ENCODE measurements around the gene ZNF366. TPM values are rescaled to one million over a fixed set of nuclear protein-coding genes. Genes with fewer than 3 reads are reported as not detected.

Gene ZNF366
- total RNA-seq, 2 experiments from 2014 or later = not detected

DNA sequence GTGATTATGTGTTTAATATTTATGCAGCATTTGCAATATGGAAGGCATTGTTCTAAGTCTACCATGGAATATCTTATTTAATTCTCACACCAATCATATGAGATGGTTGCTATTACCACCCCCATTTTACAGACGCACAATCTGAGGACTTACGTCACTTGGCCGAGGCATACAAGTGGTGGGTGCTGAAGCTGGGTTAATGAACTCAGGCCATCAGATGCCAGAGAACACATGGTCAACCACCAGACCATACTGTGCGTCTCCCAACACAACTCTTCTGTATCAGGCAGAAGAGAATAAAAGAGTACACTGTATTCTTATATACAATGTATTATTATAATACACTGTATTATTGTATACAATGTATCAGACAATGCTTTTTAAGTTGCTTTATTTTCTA, 59.5 kb downstream of the ZNF366 start:
- CTCF ChIA-PET = no interaction called here
- POLR2A ChIA-PET = no interaction called here

GRCh38 chr5:72445969-72446368, 61.2 kb downstream of the ZNF366 start:
- CTCF ChIA-PET = no interaction called here
- POLR2A ChIA-PET = no interaction called here

DNA sequence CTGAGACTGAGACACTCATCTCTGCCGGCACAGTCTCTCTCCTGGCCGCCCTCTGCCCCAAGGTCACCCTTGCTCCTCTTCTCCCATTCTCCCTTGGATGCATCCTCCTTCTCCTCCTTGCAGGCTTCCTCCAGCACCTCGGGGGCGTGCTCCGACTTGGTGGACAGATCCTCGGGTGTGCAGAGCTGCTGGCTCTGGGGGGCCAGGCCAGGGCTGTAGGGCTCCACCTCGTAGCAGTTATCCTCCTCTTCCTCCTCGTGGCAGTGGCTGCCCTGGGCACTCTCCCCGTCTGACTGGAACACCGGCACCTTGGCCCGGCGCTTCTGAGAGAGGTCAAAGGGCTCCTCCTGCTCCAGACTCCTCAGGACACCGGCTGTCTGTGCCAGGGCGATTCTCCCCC, 63.3 kb downstream of the ZNF366 start:
- ChIA-PET POLR2A (no interaction called here), CTCF (no interaction called here)

- POLR2A ChIA-PET = no interaction called here
- CTCF ChIA-PET = no interaction called here
Observed at GRCh38 chr5:72441862-72442540, 65.2 kb downstream of the ZNF366 start.

DNA sequence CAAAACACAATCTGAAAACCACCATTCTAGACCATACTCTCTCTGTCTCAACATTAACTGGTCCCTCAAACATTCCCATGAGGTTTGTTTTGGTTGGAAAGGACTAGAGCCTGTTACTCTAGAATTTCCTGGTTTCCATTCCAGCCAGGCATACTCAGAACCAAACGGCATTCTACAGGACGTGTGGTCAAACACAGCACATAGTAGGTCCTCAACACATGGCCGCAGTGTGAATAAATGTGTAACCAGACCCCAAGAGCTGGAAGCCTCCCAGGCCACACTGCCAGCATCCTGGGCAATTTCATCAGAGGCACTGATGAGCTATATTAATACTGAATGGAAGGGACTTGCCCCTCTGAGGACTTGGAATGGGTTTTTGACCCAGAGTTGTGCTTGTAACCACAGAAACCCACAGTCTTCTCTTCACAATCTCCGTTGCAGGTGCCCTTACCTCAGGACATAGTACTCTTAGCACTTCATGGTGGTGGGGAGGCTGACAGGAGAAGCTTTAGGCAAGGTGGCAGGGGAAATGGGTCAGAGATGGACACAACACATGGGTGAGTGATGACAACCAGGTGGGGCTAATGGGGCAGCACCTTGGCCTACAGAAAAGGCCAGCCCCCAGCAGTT, 66.0 kb downstream of the ZNF366 start:
- CTCF ChIA-PET = no interaction called here
- POLR2A ChIA-PET = interaction anchor here (0.6 kb wide), 1 partner anchor 73 kb away, joined by 4 read pairs; no protein-coding TSS in a partner anchor

DNA sequence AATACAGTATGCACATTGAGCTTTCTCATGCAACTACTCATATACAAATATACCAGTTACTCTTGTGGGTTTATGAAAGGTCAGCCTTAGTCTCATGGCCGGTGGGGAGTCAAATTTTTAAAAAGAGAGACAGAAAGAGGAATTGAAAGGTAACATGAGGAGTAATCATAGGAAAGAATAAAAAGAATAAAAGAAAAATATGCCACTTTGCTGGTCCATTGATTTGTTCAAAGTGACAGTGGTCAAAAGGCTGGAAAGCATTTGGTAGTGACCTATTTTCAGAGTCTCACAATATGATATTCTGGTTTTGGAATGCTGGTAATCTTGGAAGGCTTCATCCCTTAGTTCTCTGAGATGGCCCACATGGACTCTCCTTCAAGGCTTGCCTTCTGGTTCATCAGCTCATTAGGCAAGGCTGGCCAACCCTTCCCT, 67.0 kb downstream of the ZNF366 start:
- CTCF ChIA-PET = no interaction called here
- POLR2A ChIA-PET = no interaction called here

GRCh38 chr5:72439192-72439591, 68.0 kb downstream of the ZNF366 start:
- CTCF ChIA-PET = no interaction called here
- POLR2A ChIA-PET = no interaction called here

GRCh38 chr5:72438141-72438540, 69.1 kb downstream of the ZNF366 start:
- POLR2A ChIA-PET = no interaction called here

DNA sequence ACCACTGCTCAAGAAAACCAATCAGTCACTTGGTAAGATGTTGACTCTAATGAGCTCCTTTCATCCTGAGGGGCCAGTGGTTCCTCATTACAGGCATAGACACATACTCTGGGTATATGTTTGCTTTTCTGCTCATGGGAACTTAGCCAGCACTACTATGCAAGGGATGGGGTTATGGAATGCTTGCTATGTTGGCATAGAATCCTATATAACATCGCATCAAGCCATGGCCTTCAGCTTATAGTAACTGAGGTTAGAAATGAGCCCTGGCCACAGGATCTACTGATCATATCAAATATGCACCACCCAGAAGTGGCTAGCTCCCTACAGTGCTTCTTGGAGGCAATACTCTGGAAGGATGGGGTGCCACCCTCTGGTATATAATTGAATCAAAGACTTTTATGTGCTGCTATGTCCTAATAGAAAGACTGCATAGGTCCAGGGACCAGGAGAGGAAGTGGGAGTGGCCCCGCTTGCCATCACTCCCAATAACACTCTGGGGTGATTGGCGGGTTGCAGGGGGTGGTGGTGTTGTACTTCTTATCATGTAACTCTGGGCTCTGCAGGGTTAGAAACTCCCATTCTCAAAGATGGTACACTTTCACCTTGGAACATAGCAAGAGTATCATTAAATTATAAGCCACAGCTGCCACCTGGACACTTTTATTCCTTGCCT, 70.3 kb downstream of the ZNF366 start:
- CTCF ChIA-PET = no interaction called here
- POLR2A ChIA-PET = no interaction called here

More at GRCh38 chr5:72438141-72438540, 69.1 kb downstream of the ZNF366 start:
- CTCF ChIA-PET = no interaction called here

- ChIA-PET CTCF (no interaction called here), POLR2A (no interaction called here)
Observed at GRCh38 chr5:72434781-72435437, 72.3 kb downstream of the ZNF366 start.

DNA sequence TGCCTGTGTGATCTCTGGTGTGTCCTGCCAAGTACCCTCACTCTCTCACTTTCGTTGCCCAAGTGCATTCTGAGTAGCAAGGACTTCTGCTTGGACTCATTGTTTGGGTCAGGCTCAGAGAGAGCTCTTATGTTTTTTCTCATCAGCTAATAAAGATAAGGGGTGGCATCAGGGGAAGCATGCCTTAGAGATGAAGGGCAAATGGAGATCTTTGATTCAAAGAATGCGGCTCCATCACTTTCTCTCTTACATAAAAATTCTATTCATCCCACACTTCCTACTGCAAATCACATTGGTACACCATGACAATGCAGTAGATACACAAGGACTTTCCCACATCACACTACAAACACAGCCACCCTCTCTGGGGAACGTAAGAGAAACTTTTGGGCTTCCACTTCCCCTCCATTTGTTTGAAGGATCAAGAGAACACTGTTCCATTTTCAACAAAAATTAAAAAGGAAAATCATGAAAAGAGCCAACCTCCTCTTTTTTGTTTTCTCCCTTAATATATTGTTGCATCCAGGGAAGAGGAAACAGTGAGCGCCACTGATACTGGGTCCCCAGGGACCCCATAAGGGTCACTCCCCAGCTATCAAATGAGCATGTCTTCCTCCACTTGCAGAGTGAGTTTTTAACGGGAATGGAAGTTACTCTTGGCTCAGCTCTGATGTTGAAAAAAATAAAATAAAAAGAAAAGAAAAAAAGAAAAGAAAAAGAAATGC, 73.0 kb downstream of the ZNF366 start:
- POLR2A ChIA-PET = no interaction called here
- CTCF ChIA-PET = no interaction called here

- CTCF ChIA-PET = no interaction called here
- POLR2A ChIA-PET = no interaction called here
Observed at GRCh38 chr5:72433522-72433921, 73.7 kb downstream of the ZNF366 start.

DNA sequence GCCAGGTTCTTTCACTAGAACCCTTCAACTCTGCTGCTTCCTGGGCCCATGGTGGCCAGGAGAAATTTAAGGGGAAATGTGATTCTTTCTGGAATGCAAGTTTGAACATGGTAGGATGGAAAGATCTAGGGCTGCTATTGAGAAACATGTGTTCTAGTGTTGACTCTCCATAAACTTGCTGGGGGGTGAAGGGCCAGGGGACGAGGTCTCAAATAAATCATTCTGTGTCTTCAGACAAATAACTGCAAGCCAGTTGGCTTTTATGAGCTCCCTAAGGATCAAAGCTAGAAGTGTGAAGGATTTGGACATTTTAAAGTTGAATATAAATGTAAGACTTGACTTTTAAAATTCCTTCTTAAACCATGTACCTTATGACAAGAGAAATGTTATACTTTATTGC, 78.5 kb downstream of the ZNF366 start:
- ChIA-PET CTCF (no interaction called here), POLR2A (no interaction called here)

DNA sequence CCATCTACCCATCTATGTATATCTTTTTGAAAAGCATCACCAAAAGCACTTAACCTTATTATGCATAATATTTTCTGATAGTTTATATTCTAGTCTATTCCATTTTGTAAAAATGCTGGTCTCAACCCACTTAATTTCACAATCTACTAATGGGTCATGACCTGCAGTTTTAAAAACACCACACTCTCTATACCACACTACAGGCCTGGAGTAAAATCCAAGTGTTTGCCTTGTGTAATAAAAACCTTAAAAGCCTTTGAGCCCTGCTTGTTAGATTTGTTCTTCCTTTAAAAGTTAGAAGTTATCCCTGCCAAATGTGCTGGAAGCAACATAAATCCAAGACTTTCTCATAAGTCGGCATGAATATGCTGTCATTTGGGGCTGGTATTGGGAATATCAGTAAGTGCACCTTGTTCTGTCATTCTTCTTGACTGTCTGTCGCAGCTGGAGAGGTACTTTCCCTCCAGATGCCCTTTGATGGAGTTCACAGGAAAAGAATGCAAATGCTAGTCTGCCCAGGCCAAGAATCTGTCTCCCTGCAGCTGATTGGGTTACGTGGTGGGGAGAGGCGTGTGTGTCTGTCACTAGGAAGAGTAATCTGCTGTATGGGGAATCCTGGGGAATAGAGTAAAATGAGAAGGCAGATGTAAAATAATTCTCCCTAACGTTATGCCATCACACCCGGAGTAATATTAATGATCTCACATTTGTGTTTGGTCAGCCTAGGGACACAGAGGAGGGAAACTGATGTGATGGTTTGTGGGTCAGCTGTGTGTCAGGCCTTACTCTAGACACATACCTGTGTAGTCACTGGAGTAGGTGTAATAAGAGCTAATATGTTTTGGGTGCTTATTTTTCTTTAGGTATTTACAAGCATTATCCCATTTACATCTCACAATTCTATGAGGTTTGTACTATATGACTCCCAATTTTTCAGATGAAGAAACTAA, 79.4 kb downstream of the ZNF366 start:
- POLR2A ChIA-PET = no interaction called here
- CTCF ChIA-PET = no interaction called here

DNA sequence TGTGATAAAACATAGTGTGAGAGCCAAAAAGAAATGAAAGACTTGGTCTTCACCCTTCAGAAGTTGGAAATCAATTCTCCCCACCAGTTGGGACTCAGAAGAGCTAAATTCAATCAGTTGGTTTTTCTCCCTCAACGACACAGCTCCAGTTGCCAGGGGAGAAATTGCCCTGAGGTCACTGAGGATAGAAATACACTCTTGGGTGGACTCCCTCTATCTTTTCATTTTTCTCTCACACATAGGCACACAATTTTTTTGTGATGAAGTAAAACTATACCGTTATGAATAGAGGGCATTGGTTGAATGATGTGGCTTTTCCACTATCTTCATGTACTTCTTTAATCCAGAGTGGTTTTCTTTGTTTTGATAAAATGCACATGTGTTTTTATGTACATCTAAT, 80.2 kb downstream of the ZNF366 start:
- ChIA-PET CTCF (no interaction called here), POLR2A (no interaction called here)

DNA sequence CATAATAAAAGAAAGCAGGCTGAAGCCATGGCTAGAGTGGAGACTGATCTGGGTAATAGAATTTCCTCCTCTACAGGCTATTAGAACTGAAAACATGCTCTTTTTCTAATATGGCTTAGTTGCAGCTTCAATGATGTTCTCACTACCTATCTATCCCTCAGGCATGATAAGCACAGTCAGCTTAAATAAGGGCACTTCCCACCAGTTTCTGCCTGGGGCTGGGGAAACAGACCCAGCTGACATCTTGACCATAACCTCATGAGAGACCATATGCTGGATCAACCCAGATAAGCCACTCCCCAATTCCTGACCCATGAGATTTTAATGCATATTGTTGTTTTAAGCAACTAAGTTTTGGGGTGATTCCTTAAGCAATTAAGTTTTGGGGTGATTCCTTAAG, 81.2 kb downstream of the ZNF366 start:
- ChIA-PET POLR2A (no interaction called here), CTCF (no interaction called here)

- ChIA-PET POLR2A (no interaction called here), CTCF (no interaction called here)
Observed at GRCh38 chr5:72418271-72418670, 88.9 kb downstream of the ZNF366 start.

- POLR2A ChIA-PET = no interaction called here
- CTCF ChIA-PET = no interaction called here
Observed at GRCh38 chr5:72417333-72418062, 89.7 kb downstream of the ZNF366 start.
